Left renal pelvis (tissue), 4 donors: Measurements from ENCODE around the gene RNPS1. TPM values are rescaled to one million over a fixed set of nuclear protein-coding genes. Genes with fewer than 3 reads are reported as not detected.
"Not testable (repeated sequence)": the region's sequence is repeated elsewhere in the genome, so short reads cannot be mapped to it uniquely, and the experiment has no call there.

Experiments
- DNase-seq, 4 donors: peaks; one replicate each; pipeline ENCODE4 v3.0.0-alpha.2; 2013; ENCODE audit warnings: low read depth in 4 of 4, low spot score in 3 of 4
- polyA plus RNA-seq, 4 donors: library from polyadenylated mRNA; unstranded; fragments of 120-200 nt; gene quantifications; one replicate each; pipeline ENCODE4 v1.2.1, GENCODE V29; 2013; ENCODE audit not compliant: insufficient read length in 4 of 4

RNPS1 gene
- polyA plus RNA-seq, 4 donors, result 146 to 214 (median 201) TPM

- DNase-seq, result not testable (repeated sequence)
Observed at GRCh38 chr16:2258530-2258929, 9.4 kb downstream of the RNPS1 start.

GRCh38 chr16:2257726-2258125, 10.2 kb downstream of the RNPS1 start:
- no peak for DNase-seq

GRCh38 chr16:2256531-2257140, 11.3 kb downstream of the RNPS1 start:
- DNase-seq, result no peak

GRCh38 chr16:2253293-2253692, 14.6 kb downstream of the RNPS1 start:
- DNase-seq, result no peak

GRCh38 chr16:2252806-2253148, 15.1 kb downstream of the RNPS1 start:
- DNase-seq, result no peak

GRCh38 chr16:2251296-2252111, 16.4 kb downstream of the RNPS1 start, which contains the start of gene ECI1:
TSS of gene ECI1 (minus strand) at chr16:2251587. CDS start at chr16:2251566, 21 bp downstream.
- peak; percentile 79 to 85 (median 82) for DNase-seq

GRCh38 chr16:2250652-2251295, 17.2 kb downstream of the RNPS1 start:
- DNase-seq, result no peak

GRCh38 chr16:2246301-2246885, 21.5 kb downstream of the RNPS1 start:
- no peak for DNase-seq

- no peak for DNase-seq
Observed at GRCh38 chr16:2244926-2245795, 22.8 kb downstream of the RNPS1 start.

GRCh38 chr16:2244301-2244700, 23.6 kb downstream of the RNPS1 start:
- no peak for DNase-seq

GRCh38 chr16:2243781-2244180, 24.1 kb downstream of the RNPS1 start:
- no peak for DNase-seq

GRCh38 chr16:2243031-2243528, 24.8 kb downstream of the RNPS1 start:
- DNase-seq, result no peak

- DNase-seq, result no peak
Observed at GRCh38 chr16:2242598-2242997, 25.3 kb downstream of the RNPS1 start.

GRCh38 chr16:2240331-2240730, 27.6 kb downstream of the RNPS1 start:
- not testable (repeated sequence) for DNase-seq

GRCh38 chr16:2238838-2239675, 28.9 kb downstream of the RNPS1 start:
- DNase-seq, result no peak

- no peak for DNase-seq
Observed at GRCh38 chr16:2238150-2238837, 29.6 kb downstream of the RNPS1 start.

GRCh38 chr16:2237493-2238149, 30.3 kb downstream of the RNPS1 start:
- no peak for DNase-seq

GRCh38 chr16:2237102-2237482, 30.8 kb downstream of the RNPS1 start:
- DNase-seq, result no peak
